LNCAP (cell line): ENCODE results near the gene ASTL.

ENCODE experiments used
- CTCF ChIP-seq: fragments of 450-650 bp; IDR thresholded peaks from 2 replicates; pipeline ENCODE4 v1.5.1; 2017; ENCODE audit warnings: mild to moderate bottlenecking

Gene ASTL

GRCh38 chr2:96074156-96074555 is 64.1 kb downstream of the ASTL start:
- TF ChIP-seq CTCF: no peak

GRCh38 chr2:96073170-96073775 is 65.0 kb downstream of the ASTL start:
- TF ChIP-seq CTCF: no peak
